Measurements from ENCODE around the gene PSKH1. TPM values are rescaled to one million over a fixed set of nuclear protein-coding genes. Genes with fewer than 3 reads are reported as not detected.

The PSKH1 gene
- total RNA-seq, 4 donors from 2014 or later, result 26.4 to 60.2 (median 35.5) TPM

GRCh38 chr16:67885545-67885944, 7.5 kb upstream of the PSKH1 start:
- no peak overlapping the region for H3K27ac ChIP-seq

GRCh38 chr16:67885976-67886375, 7.1 kb upstream of the PSKH1 start:
- no peak for DNase-seq
- no peak overlapping the region for H3K4me3 ChIP-seq
- H3K27me3 ChIP-seq, result no peaks in the 10 kb centered on the region
- TF ChIP-seq POLR2A (IDR thresholded peaks at IDR 0.05), result no peak
- TF ChIP-seq, protein P1, sequence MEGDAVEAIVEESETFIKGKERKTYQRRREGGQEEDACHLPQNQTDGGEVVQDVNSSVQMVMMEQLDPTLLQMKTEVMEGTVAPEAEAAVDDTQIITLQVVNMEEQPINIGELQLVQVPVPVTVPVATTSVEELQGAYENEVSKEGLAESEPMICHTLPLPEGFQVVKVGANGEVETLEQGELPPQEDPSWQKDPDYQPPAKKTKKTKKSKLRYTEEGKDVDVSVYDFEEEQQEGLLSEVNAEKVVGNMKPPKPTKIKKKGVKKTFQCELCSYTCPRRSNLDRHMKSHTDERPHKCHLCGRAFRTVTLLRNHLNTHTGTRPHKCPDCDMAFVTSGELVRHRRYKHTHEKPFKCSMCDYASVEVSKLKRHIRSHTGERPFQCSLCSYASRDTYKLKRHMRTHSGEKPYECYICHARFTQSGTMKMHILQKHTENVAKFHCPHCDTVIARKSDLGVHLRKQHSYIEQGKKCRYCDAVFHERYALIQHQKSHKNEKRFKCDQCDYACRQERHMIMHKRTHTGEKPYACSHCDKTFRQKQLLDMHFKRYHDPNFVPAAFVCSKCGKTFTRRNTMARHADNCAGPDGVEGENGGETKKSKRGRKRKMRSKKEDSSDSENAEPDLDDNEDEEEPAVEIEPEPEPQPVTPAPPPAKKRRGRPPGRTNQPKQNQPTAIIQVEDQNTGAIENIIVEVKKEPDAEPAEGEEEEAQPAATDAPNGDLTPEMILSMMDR (IDR thresholded peaks at IDR 0.05), result no peak
- H3K9me3 ChIP-seq, result no peaks in the 10 kb centered on the region
- no peak overlapping the region for H3K27ac ChIP-seq
- H3K36me3 ChIP-seq, result peaks cover 0 to 50% (median 0%) of the 10 kb centered on the region in 3 donors
- H3K4me1 ChIP-seq, result peaks cover 0 to 17% (median 0%) of the 10 kb centered on the region in 4 donors

More at GRCh38 chr16:67885545-67885944, 7.5 kb upstream of the PSKH1 start:
- Histone ChIP-seq H3K27me3 (no peaks in the 10 kb centered on the region), H3K4me1 (peaks cover 0 to 17% (median 0%) of the 10 kb centered on the region in 4 donors), H3K36me3 (peaks cover 0 to 55% (median 0%) of the 10 kb centered on the region in 3 donors), H3K4me3 (no peak overlapping the region), H3K9me3 (no peaks in the 10 kb centered on the region)
- TF ChIP-seq, protein P1 (IDR thresholded peaks at IDR 0.05), result no peak
- TF ChIP-seq POLR2A (IDR thresholded peaks at IDR 0.05), result no peak
- no peak for DNase-seq

- H3K27me3 ChIP-seq, result no peaks in the 10 kb centered on the region
- no peaks in the 10 kb centered on the region for H3K9me3 ChIP-seq
- no peak overlapping the region for H3K4me3 ChIP-seq
- peaks cover 0 to 46% (median 0%) of the 10 kb centered on the region in 3 donors for H3K36me3 ChIP-seq
- peaks cover 0 to 17% (median 0%) of the 10 kb centered on the region in 4 donors for H3K4me1 ChIP-seq
- TF ChIP-seq, protein P1 (IDR thresholded peaks at IDR 0.05), result no peak
- TF ChIP-seq POLR2A (IDR thresholded peaks at IDR 0.05), result no peak
- no peak for DNase-seq
- H3K27ac ChIP-seq, result no peak overlapping the region
These were observed 6.7 kb upstream of the PSKH1 start for GRCh38 chr16:67886387-67886786.

DNA sequence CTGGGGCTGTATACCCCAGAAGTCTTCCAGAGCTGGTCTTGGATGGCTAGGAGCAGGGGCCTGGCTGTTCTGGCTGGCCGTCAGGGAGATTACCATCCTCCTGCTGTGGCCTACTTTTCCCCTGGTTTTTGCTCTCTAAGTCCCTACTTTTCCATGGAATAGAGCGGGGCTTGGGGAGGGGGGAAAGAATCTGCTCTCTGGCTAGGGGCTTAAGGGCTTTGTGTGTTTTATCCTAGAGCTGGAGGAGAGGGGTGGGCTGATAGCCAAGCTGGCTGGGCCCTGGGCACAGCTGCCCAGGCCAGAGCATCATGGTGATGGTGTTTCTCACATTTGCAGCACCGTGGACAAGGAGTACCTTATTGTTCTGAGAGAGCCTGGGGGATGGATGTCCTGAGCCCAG, 4.7 kb upstream of the PSKH1 start:
- H3K4me3 ChIP-seq, result no peak overlapping the region
- H3K4me1 ChIP-seq, result peaks cover 0 to 11% (median 0%) of the 10 kb centered on the region in 4 donors
- H3K9me3 ChIP-seq, result no peaks in the 10 kb centered on the region
- no peak overlapping the region for H3K27ac ChIP-seq
- H3K36me3 ChIP-seq, result peaks cover 0 to 27% (median 0%) of the 10 kb centered on the region in 3 donors
- H3K27me3 ChIP-seq, result no peaks in the 10 kb centered on the region
- DNase-seq, result no peak
- TF ChIP-seq, protein P1 (IDR thresholded peaks at IDR 0.05), result no peak

GRCh38 chr16:67892375-67892774, 679 bp upstream of the PSKH1 start:
- Histone ChIP-seq H3K4me1 (peaks cover 0 to 25% (median 7%) of the 10 kb centered on the region in 4 donors), H3K27me3 (no peaks in the 10 kb centered on the region), H3K9me3 (no peaks in the 10 kb centered on the region), H3K27ac (peak overlapping the region; percentile 90 to 99 (median 96)), H3K36me3 (no peaks in the 10 kb centered on the region), H3K4me3 (peak overlapping the region; percentile 73 to 99 (median 88))
- no peak for DNase-seq
- TF ChIP-seq, protein P1 (IDR thresholded peaks at IDR 0.05), result no peak
- no peak for TF ChIP-seq POLR2A (IDR thresholded peaks at IDR 0.05)

Data from Peyer's patch (tissue), 4 donors.